ENCODE data around the gene CSPG5. TPM values are rescaled to one million over a fixed set of nuclear protein-coding genes. Genes with fewer than 3 reads are reported as not detected.

CSPG5 gene
- total RNA-seq, 1 donor from 2014 or later: 0.18 TPM

Other genes with a start within 250 kb of the CSPG5 start
- gene PTPN23, start 197.8 kb downstream of the CSPG5 start, total RNA-seq: 50.8 and 231 TPM in 2 replicates
- 55.0 and 63.8 TPM in 2 replicates for gene SCAP, start 102.9 kb downstream of the CSPG5 start, total RNA-seq
- 23.4 and 32.5 TPM in 2 replicates for gene ELP6, start 65.2 kb downstream of the CSPG5 start, total RNA-seq
- gene SMARCC1, start 203.0 kb upstream of the CSPG5 start, total RNA-seq: 54.0 and 63.1 TPM in 2 replicates
- gene DHX30, start 224.3 kb upstream of the CSPG5 start, total RNA-seq: 61.7 and 83.3 TPM in 2 replicates